Stimulated activated CD8-positive, alpha-beta memory T cell treated with anti-CD3 and anti-CD28 coated beads, Interleukin-7, amount 100 ng/mL, for 48 hours (primary cell): ENCODE data around the gene GRK3.
"Not testable (repeated sequence)": the region's sequence is repeated elsewhere in the genome, so short reads cannot be mapped to it uniquely, and the experiment has no call there.

Source experiments
- DNase-seq, 2 donors: peaks; one replicate each; pipeline ENCODE4 v3.0.0-alpha.2; 2020; ENCODE audit warnings: low read depth in 1 of 2; ENCODE audit errors: extremely low read depth in 1 of 2

The GRK3 gene

DNA sequence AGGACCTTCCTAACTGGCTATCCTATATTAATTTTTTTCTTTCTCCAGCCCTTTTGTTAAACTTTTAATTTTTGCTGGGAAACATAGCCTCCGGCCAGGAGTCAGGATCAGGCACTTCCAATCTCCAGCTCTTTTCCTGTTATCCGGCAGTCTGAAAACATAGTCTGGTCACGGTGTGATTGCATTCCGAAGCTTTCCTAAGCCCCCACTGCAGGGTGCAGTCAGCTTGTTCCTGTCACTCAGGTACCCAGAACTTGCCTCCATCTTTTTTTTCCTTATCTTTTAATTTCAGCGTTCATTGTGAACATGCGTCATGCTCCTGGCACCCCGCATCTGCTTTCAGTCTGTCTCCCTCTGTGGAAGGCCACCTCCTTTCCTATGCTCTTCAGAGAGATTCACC is 59.4 kb downstream of the GRK3 start:
- DNase-seq: no peak

DNA sequence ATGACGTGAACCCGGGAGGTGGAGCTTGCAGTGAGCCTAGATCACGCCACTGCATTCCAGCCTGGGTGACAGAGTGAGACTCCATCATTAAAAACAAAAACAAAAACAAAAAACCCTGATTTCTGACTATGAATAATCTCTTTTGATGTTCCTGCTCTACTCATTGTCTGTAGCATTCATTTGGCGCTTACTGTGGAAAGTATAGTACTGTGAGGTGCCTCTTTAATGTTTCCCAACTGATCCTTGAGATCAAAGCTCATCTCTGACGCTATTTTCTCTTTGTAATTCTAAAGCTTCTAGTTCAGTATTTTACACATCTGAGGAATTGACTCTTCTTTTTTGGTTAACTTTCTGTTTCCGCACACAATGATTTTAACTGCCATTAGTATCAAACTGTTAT is 60.0 kb downstream of the GRK3 start:
- no peak for DNase-seq

- DNase-seq: not testable (repeated sequence)
Measured at GRCh38 chr22:25625747-25626623, 61.5 kb downstream of the GRK3 start.

DNA sequence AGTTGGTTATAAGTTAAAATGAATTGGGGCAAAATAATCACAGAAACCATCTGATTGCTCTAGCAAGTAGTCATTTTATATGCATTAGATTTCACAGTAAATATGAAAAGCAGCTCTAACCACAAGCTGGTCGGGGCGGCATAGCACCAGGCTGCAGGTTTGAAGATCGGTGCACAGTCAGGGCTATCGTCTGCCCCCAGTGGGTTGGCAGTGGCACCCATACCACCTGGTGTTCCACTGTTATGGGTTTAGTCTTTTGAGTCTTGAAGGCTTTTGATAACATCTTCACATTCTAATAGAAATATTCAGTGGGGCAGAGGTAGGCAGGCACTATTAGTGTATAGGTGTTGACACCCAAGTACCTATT is 62.1 kb downstream of the GRK3 start:
- DNase-seq: no peak

- DNase-seq: no peak
Measured at GRCh38 chr22:25627271-25627852, 62.9 kb downstream of the GRK3 start.

- no peak for DNase-seq
Measured at GRCh38 chr22:25628494-25628893, 64.0 kb downstream of the GRK3 start.

DNA sequence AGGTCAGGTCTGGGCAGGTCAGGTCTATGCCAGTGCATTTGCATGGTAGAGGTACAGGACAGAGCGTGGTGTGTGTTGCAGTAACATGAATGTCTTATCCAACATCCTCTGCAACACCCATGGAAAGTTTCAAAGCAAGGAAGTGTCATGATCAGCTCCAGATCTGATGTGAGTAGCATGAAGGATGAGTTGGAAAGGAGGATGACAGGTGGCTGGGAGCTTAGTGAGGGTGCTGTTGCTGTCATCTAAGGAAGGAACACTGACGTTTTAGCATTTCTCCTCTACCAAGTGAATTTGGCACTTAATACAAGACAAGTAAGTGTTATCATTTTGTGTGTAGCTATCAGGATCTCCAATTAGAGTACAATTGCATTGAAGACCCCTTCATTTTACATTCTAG is 65.1 kb downstream of the GRK3 start:
- no peak for DNase-seq

GRCh38 chr22:25630447-25630846 is 66.0 kb downstream of the GRK3 start:
- no peak for DNase-seq

- no peak for DNase-seq
Measured at GRCh38 chr22:25636323-25636722, 71.8 kb downstream of the GRK3 start.

GRCh38 chr22:25637032-25637431 is 72.6 kb downstream of the GRK3 start:
- no peak for DNase-seq

- no peak for DNase-seq
Measured at GRCh38 chr22:25637672-25638071, 73.2 kb downstream of the GRK3 start.

- DNase-seq: no peak
Measured at GRCh38 chr22:25638638-25639037, 74.2 kb downstream of the GRK3 start.

DNA sequence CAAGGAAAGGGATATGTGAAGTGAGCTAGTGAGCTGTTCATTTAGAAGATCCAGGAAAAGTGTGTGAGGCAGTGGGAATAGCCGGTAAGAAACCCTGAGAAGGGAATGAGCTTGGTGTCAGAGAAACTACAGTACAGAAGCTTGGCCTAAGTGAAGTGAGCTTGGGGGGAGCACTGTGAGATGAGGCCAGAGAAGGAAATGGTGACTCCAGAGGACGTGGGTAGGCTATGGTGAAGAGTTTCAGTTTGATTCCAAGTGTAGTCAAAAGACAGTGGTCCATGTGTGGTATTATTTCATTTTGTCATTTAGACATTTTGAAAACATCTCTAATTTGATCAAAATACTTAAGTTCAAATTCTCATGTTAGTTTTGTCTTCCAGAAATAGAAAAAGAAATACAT is 77.2 kb downstream of the GRK3 start:
- DNase-seq: no peak

DNA sequence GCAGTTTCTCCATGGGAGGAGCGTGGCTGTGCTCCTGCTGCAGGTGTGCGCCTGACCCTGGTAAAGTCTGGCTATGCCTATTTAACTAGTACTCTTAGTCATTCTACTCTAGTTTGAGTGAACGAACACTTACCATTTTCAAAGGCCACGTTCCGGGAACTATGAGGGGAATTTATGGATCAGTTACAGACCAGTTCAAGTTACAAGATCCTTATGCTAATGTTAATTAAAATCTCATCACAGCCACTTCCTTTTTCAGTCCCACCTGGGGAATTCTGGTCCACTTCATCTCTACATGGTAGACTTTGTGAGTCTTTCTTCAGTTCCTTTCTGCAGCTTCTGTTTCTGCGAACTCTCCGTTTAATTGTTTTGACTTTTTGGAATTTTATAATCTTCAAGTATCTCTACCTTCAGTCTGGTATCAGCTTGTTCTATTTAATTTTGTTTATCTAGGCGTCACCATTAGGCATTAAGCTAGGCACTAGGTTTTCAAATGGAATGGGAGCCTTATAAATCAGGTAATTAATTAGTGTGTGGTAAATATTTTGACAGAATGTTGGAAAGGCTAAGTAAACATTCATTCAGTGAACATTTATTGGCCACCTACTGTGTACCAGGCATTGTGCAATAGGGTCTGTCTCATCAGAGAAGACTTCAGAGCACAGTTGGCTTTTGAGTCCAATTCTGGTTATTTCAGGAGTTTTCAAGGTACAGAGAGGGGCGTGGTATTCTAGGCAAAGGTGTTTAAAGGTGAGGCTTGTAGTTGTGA is 78.9 kb downstream of the GRK3 start:
- no peak for DNase-seq

- no peak for DNase-seq
Measured at GRCh38 chr22:25644122-25644521, 79.6 kb downstream of the GRK3 start.

- DNase-seq: no peak
Measured at GRCh38 chr22:25645266-25645665, 80.8 kb downstream of the GRK3 start.

GRCh38 chr22:25645964-25646363 is 81.5 kb downstream of the GRK3 start:
- no peak for DNase-seq

DNA sequence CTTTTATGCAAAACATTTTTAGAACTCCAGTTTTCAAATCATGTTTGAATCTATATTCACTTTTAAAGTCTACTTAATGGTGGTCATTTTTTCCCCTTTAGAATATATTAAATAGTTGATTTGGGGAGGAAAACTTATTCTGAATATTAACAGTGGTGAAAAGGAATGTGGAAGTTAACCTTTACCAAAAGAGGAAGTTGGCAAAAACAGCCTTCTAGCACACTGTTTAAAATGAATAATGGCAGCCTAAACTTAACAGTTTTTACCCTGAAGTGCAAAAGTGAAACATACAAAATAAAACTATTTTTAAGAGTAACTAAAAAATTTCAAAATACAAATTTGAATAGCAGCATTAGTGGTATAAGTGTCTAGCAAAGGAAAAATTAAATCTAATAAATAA is 86.4 kb downstream of the GRK3 start:
- no peak for DNase-seq

DNA sequence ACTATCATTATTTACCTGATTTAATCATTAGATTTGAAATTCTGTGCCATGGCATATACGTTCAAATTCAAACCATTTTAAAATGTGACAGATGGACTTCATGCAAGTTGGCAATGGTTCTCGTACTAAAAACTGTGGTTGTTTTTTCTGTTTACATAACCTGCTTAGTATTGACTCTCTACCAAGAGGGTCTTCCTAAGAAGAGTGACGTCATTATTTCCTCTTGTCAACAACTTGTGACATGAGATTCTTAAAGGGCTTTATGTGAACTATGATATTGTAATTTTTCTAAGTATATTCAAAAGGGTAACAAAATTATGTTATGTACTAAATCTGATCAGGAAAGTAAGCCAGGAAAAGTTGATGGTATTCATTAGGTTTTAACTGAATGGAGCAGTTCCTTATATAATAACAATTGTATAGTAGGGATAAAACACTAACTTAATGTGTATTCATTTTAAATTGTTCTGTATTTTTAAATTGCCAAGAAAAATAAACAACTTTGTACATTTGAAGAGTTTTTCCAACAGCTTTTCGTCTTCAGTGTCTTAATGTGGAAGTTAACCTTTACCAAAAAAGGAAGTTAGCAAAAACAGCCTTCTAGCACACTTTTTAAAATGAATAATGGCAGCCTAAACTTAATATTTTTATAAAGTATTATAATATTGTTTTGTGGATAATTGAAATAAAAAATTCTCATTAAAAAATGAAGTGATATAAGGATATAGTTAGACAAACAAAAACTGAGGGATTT is 87.0 kb downstream of the GRK3 start:
- no peak for DNase-seq

- no peak for DNase-seq
Measured at GRCh38 chr22:25654676-25655075, 90.2 kb downstream of the GRK3 start.

DNA sequence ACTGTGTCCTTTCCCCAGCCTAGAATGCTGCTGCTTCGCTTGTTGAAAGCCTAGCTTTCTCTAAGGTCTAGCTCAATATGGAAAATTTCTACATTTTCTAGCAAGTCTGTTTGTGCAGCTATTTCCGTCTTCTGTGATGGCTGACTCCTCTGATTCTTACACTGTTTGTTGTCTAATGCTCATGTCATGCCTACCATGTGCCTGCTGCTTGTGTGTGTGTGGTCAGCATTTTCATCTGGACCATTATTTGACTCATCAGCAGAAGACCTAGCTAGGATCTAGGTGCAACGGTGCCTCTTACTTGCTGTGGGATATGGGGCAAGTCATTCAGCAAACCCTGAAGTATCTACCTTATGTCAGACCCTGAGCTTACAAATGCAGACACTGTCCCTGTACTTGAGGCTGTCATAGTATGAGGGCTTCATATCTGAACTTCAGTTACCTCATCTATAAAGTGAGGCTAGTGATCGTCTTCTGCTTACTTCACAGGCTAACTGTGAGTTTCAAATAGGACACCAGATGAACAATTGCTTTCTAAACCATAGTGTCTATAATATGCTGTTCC is 91.0 kb downstream of the GRK3 start:
- DNase-seq: no peak
